Ovary (tissue), 3 donors: ENCODE data around the gene OGG1.

ENCODE experiments used
- EP300 ChIP-seq: sonication (generic); formaldehyde crosslinking; IDR thresholded peaks from one replicate; pipeline ENCODE4 v1.6.1; 2017; ENCODE audit warnings: antibody characterized with exemption
- POLR2A ChIP-seq: fragments of 450-650 bp; IDR thresholded peaks from one replicate; pipeline ENCODE4 v1.6.1; 2017; ENCODE audit warnings: antibody characterized with exemption, mild to moderate bottlenecking, moderate library complexity
- TF ChIP-seq, protein P1 (sequence below), 3 donors: fragments of 450-650 bp in 2 of 3; fragments of 200-600 bp in 1 of 3; IDR thresholded peaks; one replicate each; pipeline versions ENCODE4 v1.5.1 to v1.8.0; 2016 to 2022; ENCODE audit warnings: antibody characterized with exemption in 3 of 3, mild to moderate bottlenecking in 1 of 3
- donor health status: DM: no; HTN: no; CAD: no.

DNA sequence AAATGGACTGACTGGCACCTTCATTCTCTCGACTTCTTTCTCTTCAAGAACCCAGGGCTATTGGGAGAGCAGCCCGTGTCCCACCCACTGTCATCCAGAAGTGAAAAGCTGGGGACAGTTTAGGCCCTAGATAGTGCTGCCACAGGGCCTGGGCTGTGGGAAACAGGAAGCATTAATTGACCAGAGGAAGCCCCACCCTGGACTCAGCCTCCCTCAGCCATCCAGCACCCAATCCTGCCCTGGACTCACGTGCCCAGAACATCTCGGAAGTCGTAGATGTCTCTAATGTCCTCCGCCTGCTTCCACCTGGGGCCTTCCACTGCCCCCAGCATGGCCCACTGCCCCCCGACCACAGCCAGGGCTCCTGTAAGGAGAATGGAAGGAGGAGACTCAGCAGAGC lies 17.7 kb downstream of the OGG1 start:
- TF ChIP-seq, protein P1, sequence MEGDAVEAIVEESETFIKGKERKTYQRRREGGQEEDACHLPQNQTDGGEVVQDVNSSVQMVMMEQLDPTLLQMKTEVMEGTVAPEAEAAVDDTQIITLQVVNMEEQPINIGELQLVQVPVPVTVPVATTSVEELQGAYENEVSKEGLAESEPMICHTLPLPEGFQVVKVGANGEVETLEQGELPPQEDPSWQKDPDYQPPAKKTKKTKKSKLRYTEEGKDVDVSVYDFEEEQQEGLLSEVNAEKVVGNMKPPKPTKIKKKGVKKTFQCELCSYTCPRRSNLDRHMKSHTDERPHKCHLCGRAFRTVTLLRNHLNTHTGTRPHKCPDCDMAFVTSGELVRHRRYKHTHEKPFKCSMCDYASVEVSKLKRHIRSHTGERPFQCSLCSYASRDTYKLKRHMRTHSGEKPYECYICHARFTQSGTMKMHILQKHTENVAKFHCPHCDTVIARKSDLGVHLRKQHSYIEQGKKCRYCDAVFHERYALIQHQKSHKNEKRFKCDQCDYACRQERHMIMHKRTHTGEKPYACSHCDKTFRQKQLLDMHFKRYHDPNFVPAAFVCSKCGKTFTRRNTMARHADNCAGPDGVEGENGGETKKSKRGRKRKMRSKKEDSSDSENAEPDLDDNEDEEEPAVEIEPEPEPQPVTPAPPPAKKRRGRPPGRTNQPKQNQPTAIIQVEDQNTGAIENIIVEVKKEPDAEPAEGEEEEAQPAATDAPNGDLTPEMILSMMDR (IDR thresholded peaks at IDR 0.05) = no peak
- no peak for TF ChIP-seq POLR2A
- TF ChIP-seq EP300 = no peak
